ENCODE measurements around the gene CFAP126. TPM values are rescaled to one million over a fixed set of nuclear protein-coding genes. Genes with fewer than 3 reads are reported as not detected.
"Not testable (repeated sequence)": the region's sequence is repeated elsewhere in the genome, so short reads cannot be mapped to it uniquely, and the experiment has no call there.

The CFAP126 gene
- total RNA-seq, 3 donors from 2014 or later (not counting 1 experiment from before 2014, with no cell fraction given) = not detected

- Histone ChIP-seq H3K27me3 (ENCODE audit: control insufficient read depth, insufficient read depth, low read length) (no peaks in the 10 kb centered on the region), H3K4me3 (ENCODE audit: low read length) (peak overlapping the region; percentile 62), H3K27ac (ENCODE audit: low read length) (peak overlapping the region; percentile 69), H3K36me3 (ENCODE audit: control insufficient read depth, insufficient read depth, low read length) (no peaks in the 10 kb centered on the region), H3K4me1 (ENCODE audit: control insufficient read depth, insufficient read depth, low read length) (peaks cover 14% of the 10 kb centered on the region), H3K9me3 (ENCODE audit: control insufficient read depth, insufficient read depth, low read length) (no peaks in the 10 kb centered on the region)
- TF ChIP-seq, protein P1, sequence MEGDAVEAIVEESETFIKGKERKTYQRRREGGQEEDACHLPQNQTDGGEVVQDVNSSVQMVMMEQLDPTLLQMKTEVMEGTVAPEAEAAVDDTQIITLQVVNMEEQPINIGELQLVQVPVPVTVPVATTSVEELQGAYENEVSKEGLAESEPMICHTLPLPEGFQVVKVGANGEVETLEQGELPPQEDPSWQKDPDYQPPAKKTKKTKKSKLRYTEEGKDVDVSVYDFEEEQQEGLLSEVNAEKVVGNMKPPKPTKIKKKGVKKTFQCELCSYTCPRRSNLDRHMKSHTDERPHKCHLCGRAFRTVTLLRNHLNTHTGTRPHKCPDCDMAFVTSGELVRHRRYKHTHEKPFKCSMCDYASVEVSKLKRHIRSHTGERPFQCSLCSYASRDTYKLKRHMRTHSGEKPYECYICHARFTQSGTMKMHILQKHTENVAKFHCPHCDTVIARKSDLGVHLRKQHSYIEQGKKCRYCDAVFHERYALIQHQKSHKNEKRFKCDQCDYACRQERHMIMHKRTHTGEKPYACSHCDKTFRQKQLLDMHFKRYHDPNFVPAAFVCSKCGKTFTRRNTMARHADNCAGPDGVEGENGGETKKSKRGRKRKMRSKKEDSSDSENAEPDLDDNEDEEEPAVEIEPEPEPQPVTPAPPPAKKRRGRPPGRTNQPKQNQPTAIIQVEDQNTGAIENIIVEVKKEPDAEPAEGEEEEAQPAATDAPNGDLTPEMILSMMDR (IDR thresholded peaks at IDR 0.05) = no peak
- Mint-ChIP-seq H3K27ac (peak overlapping the region; percentile 88 to 93), H3K36me3 (no peaks in the 10 kb centered on the region), H3K9me3 (no peaks in the 10 kb centered on the region), H3K27me3 (ENCODE audit: low read depth in 2 of 2) (no peaks in the 10 kb centered on the region), H3K4me3 (peak overlapping the region; percentile 94), H3K4me1 (peaks cover 9 to 17% of the 10 kb centered on the region in 2 donors)
- under 1% methylated on average over 79 of the region's 79 CpGs for WGBS (ENCODE audit: insufficient coverage)
- DNase-seq (peak; percentile 94 to 96), ATAC-seq (peak; percentile 92 to 99 (median 94))
- intact Hi-C loops (cut with micrococcal nuclease) = loop anchor here (1.0 kb wide), 1 partner anchor 9 kb away; no protein-coding TSS in a partner anchor
These were observed 22.2 kb upstream of the CFAP126 start for GRCh38 chr1:161389691-161390558.

GRCh38 chr1:161389158-161389557, 21.5 kb upstream of the CFAP126 start:
- H3K4me3 Mint-ChIP-seq = peak overlapping the region; percentile 94
- H3K9me3 ChIP-seq (ENCODE audit: control insufficient read depth, insufficient read depth, low read length); ATAC-seq; intact Hi-C loops (cut with micrococcal nuclease); H3K27me3 Mint-ChIP-seq (ENCODE audit: low read depth in 2 of 2); H3K9me3 Mint-ChIP-seq; H3K36me3 ChIP-seq (ENCODE audit: control insufficient read depth, insufficient read depth, low read length); DNase-seq; H3K36me3 Mint-ChIP-seq; H3K27me3 ChIP-seq (ENCODE audit: control insufficient read depth, insufficient read depth, low read length): not testable (repeated sequence)
- H3K4me3 ChIP-seq (ENCODE audit: low read length) = peak overlapping the region; percentile 54
- 88% methylated on average over 16 of the region's 16 CpGs for WGBS (ENCODE audit: insufficient coverage)
- peaks cover 14% of the 10 kb centered on the region for H3K4me1 ChIP-seq (ENCODE audit: control insufficient read depth, insufficient read depth, low read length)
- peak overlapping the region; percentile 56 for H3K27ac ChIP-seq (ENCODE audit: low read length)
- H3K4me1 Mint-ChIP-seq = peaks cover 9 to 17% of the 10 kb centered on the region in 2 donors
- peak overlapping the region; percentile 88 to 93 for H3K27ac Mint-ChIP-seq

- TF ChIP-seq, protein P1 (IDR thresholded peaks at IDR 0.05) = no peak
- Histone ChIP-seq H3K27ac (ENCODE audit: low read length) (no peak overlapping the region), H3K27me3 (ENCODE audit: control insufficient read depth, insufficient read depth, low read length) (no peaks in the 10 kb centered on the region), H3K9me3 (ENCODE audit: control insufficient read depth, insufficient read depth, low read length) (no peaks in the 10 kb centered on the region), H3K36me3 (ENCODE audit: control insufficient read depth, insufficient read depth, low read length) (no peaks in the 10 kb centered on the region), H3K4me1 (ENCODE audit: control insufficient read depth, insufficient read depth, low read length) (peaks cover 14% of the 10 kb centered on the region), H3K4me3 (ENCODE audit: low read length) (no peak overlapping the region)
- Mint-ChIP-seq H3K27ac (peak overlapping the region; percentile 88 to 93), H3K27me3 (ENCODE audit: low read depth in 2 of 2) (no peaks in the 10 kb centered on the region), H3K4me1 (peaks cover 9 to 17% of the 10 kb centered on the region in 2 donors), H3K4me3 (peak overlapping the region; percentile 94), H3K9me3 (no peaks in the 10 kb centered on the region), H3K36me3 (no peaks in the 10 kb centered on the region)
- intact Hi-C loops (cut with micrococcal nuclease) = no loop called here
- ATAC-seq = no peak
- WGBS (ENCODE audit: insufficient coverage) = 50% methylated on average over 1 of the region's 3 CpGs
- DNase-seq = peak in 1 of 2 donors; percentile 22
These were observed 21.0 kb upstream of the CFAP126 start for GRCh38 chr1:161388639-161389038.

DNA sequence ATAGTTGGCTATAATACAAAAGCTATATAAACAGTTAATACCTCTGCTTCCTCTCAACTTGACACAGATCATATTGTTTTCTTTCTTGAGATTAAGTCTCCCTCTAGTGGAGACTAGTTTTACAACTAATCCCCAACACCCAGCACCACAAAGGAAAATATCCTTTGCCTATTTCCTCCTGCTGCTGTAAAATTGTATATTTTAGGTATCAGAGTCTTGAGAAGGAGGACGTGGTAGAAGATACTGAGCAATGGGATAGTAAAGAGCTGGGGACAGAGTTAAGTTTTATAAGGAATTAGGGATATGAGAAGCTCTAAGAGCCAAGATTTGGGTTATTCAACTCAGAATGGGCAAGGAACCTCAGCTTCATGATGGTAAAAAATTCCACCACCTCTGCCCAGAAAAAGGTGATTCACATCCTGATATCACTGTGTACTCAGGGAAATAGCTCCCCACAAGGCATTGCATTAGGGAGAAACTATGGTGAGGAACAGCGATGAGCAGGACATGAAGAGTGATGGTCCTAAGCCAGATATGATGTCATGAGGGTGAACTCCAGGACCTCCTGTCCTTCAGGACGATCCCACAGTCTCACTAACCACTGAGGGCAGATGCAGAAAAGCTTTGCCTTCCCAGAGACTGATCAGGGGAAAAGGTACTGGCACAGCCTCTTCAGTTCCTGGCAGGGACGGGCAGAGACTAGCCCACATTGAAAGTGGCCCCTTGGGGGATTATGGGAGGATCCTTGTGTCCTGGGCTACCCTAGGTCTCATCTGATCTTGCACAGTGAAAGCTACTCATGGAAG, 14.7 kb upstream of the CFAP126 start:
- H3K9me3 Mint-ChIP-seq = no peaks in the 10 kb centered on the region
- H3K27ac ChIP-seq (ENCODE audit: low read length) = no peak overlapping the region
- WGBS (ENCODE audit: insufficient coverage) = 55% methylated on average over 4 of the region's 4 CpGs
- intact Hi-C loops (cut with micrococcal nuclease) = loop anchor here (1.0 kb wide), 2 partner anchors 155 to 172 kb away; no protein-coding TSS in a partner anchor
- no peaks in the 10 kb centered on the region for H3K4me1 ChIP-seq (ENCODE audit: control insufficient read depth, insufficient read depth, low read length)
- no peak overlapping the region for H3K27ac Mint-ChIP-seq
- ATAC-seq = peak; percentile 88 to 92 (median 90)
- no peaks in the 10 kb centered on the region for H3K36me3 ChIP-seq (ENCODE audit: control insufficient read depth, insufficient read depth, low read length)
- H3K27me3 ChIP-seq (ENCODE audit: control insufficient read depth, insufficient read depth, low read length) = no peaks in the 10 kb centered on the region
- TF ChIP-seq, protein P1 (IDR thresholded peaks at IDR 0.05) = peak; percentile 79
- H3K4me1 Mint-ChIP-seq = peaks cover 0 to 8% of the 10 kb centered on the region in 2 donors
- H3K4me3 Mint-ChIP-seq = no peak overlapping the region
- no peaks in the 10 kb centered on the region for H3K9me3 ChIP-seq (ENCODE audit: control insufficient read depth, insufficient read depth, low read length)
- no peaks in the 10 kb centered on the region for H3K27me3 Mint-ChIP-seq (ENCODE audit: low read depth in 2 of 2)
- no peaks in the 10 kb centered on the region for H3K36me3 Mint-ChIP-seq
- H3K4me3 ChIP-seq (ENCODE audit: low read length) = no peak overlapping the region
- peak in 1 of 2 donors; percentile 73 for DNase-seq
